Neural crest cell (in vitro differentiated cells): ENCODE data around the gene IER5L. TPM values are rescaled to one million over a fixed set of nuclear protein-coding genes. Genes with fewer than 3 reads are reported as not detected.
A peak's percentile ranks its signal among the peaks of the same experiment; 100 is the strongest.

Source experiments
- DNase-seq: peaks from one replicate; pipeline ENCODE4 v3.0.0; 2021; ENCODE audit warnings: low read depth, mixed read lengths, low spot score
- H3K27ac Mint-ChIP-seq: one replicate; pipeline ENCODE4 v1.8.0; 2021; ENCODE audit warnings: mild to moderate bottlenecking, mixed read lengths; ENCODE audit not compliant: unreplicated experiment
- H3K27me3 Mint-ChIP-seq: 2 replicates; pipeline ENCODE4 v1.8.0; 2021; ENCODE audit warnings: low read depth, mild to moderate bottlenecking, mixed read lengths
- H3K36me3 Mint-ChIP-seq: 2 replicates; pipeline ENCODE4 v1.8.0; 2021; ENCODE audit warnings: low read depth, mild to moderate bottlenecking, mixed read lengths
- H3K4me1 Mint-ChIP-seq: 2 replicates; pipeline ENCODE4 v1.8.0; 2021; ENCODE audit warnings: mixed read lengths
- H3K4me3 Mint-ChIP-seq: one replicate; pipeline ENCODE4 v1.8.0; 2021; ENCODE audit warnings: mild to moderate bottlenecking, mixed read lengths
- H3K9me3 Mint-ChIP-seq: 2 replicates; pipeline ENCODE4 v1.8.0; 2021; ENCODE audit warnings: mixed read lengths
- CTCF ChIP-seq: fragments of 200-600 bp; sonication (generic); conservative IDR thresholded peaks from 2 replicates; pipeline ENCODE4 v1.5.0; 2021; ENCODE audit warnings: antibody characterized with exemption, mild to moderate bottlenecking
- total RNA-seq: library from RNA; stranded (reverse); gene quantifications from 2 replicates; pipeline ENCODE4 v1.2.1, GENCODE V29; 2021

The IER5L gene
- total RNA-seq, 1 donor from 2014 or later, result 19.1 TPM

GRCh38 chr9:129223551-129224208 is 45.6 kb upstream of the IER5L start:
- H3K4me1 Mint-ChIP-seq, result peaks cover 14% of the 10 kb centered on the region
- no peaks in the 10 kb centered on the region for H3K9me3 Mint-ChIP-seq
- H3K4me3 Mint-ChIP-seq, result no peak overlapping the region
- TF ChIP-seq CTCF, result no peak
- no peak for DNase-seq
- H3K27me3 Mint-ChIP-seq, result no peaks in the 10 kb centered on the region
- no peak overlapping the region for H3K27ac Mint-ChIP-seq
- H3K36me3 Mint-ChIP-seq, result no peaks in the 10 kb centered on the region

- no peaks in the 10 kb centered on the region for H3K9me3 Mint-ChIP-seq
- H3K27me3 Mint-ChIP-seq, result no peaks in the 10 kb centered on the region
- no peak for TF ChIP-seq CTCF
- H3K4me1 Mint-ChIP-seq, result peaks cover 11% of the 10 kb centered on the region
- no peak overlapping the region for H3K4me3 Mint-ChIP-seq
- no peak overlapping the region for H3K27ac Mint-ChIP-seq
- H3K36me3 Mint-ChIP-seq, result no peaks in the 10 kb centered on the region
- DNase-seq, result no peak
Measured at GRCh38 chr9:129222819-129223218, 44.8 kb upstream of the IER5L start.

- Mint-ChIP-seq H3K4me3 (no peak overlapping the region), H3K27me3 (no peaks in the 10 kb centered on the region), H3K4me1 (peaks cover 15% of the 10 kb centered on the region), H3K27ac (no peak overlapping the region), H3K9me3 (no peaks in the 10 kb centered on the region), H3K36me3 (no peaks in the 10 kb centered on the region)
- TF ChIP-seq CTCF, result no peak
- no peak for DNase-seq
Measured at GRCh38 chr9:129221979-129222635, 44.0 kb upstream of the IER5L start.

GRCh38 chr9:129221233-129221632 is 43.2 kb upstream of the IER5L start:
- Mint-ChIP-seq H3K27me3 (no peaks in the 10 kb centered on the region), H3K4me3 (no peak overlapping the region), H3K9me3 (no peaks in the 10 kb centered on the region), H3K4me1 (peaks cover 16% of the 10 kb centered on the region), H3K27ac (no peak overlapping the region), H3K36me3 (no peaks in the 10 kb centered on the region)
- DNase-seq, result no peak
- TF ChIP-seq CTCF, result no peak

GRCh38 chr9:129220771-129221170 is 42.7 kb upstream of the IER5L start:
- TF ChIP-seq CTCF, result no peak
- DNase-seq, result no peak
- Mint-ChIP-seq H3K4me1 (peaks cover 12% of the 10 kb centered on the region), H3K4me3 (no peak overlapping the region), H3K27me3 (no peaks in the 10 kb centered on the region), H3K36me3 (no peaks in the 10 kb centered on the region), H3K9me3 (no peaks in the 10 kb centered on the region), H3K27ac (peak overlapping the region; percentile 39)
